GM19240 (cell line): Measurements from ENCODE around the gene DHRS4L2.
"Not testable (repeated sequence)": the region's sequence is repeated elsewhere in the genome, so short reads cannot be mapped to it uniquely, and the experiment has no call there.

Experiments
- DNase-seq: peaks from one replicate; pipeline ENCODE4 v3.0.0; 2011; ENCODE audit warnings: low spot score; ENCODE audit not compliant: insufficient read length

DHRS4L2 gene

GRCh38 chr14:23973178-23973577, 15.6 kb upstream of the DHRS4L2 start:
- not testable (repeated sequence) for DNase-seq

DNA sequence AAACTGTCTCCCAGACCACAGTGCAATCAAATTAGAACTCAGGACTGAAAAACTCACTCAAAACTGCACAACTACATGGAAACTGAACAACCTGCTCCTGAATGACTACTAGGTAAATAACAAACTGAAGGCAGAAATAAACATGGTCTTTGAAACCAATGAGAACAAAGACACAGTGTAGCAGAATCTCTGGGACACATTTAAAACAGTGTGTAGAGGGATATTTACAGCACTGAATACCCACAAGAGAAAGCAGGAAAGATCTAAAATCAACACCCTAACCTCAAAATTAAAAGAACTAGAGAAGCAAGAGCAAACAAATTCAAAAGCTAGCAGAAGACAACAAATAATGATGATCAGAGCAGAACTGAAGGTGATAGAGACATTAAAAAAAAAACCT, 14.7 kb upstream of the DHRS4L2 start:
- not testable (repeated sequence) for DNase-seq

GRCh38 chr14:23977208-23977607, 11.5 kb upstream of the DHRS4L2 start:
- DNase-seq = not testable (repeated sequence)

DNA sequence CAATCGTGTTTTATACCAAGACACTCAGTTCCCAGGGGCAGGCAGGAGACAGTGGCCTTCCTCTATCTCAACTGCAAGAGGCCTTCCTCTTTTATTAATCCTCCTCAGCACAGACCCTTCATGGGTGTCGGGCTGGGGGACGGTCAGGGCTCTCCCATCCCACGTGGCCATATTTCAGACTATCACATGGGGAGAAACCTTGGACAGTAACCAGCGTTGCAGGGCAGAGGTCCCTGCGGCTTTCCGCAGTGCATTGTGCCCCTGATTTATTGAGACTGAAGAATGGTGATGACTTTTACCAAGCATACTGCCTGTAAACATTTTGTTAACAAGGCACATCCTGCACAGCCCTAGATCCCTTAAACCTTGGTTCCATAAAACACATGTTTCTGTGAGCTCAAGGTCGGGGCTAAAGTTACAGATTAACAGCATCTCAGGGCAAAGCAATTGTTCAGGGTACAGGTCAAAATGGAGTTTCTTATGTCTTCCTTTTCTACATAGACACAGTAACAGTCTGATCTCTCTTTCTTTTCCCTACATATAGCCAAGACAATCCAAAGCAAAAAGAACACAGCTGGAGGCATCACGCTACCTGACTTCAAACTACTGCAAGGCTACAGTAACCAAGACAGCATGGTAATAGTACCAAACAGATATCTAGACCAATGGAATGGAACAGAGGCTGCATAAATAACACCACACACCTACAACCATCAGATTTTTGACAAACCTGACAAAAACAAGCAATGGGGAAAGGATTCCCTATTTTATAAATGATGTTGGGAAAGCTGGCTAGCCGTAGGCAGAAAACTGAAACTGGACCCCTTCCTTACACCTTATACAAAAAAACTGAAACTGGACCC, 6.5 kb upstream of the DHRS4L2 start:
- DNase-seq = not testable (repeated sequence)

DNA sequence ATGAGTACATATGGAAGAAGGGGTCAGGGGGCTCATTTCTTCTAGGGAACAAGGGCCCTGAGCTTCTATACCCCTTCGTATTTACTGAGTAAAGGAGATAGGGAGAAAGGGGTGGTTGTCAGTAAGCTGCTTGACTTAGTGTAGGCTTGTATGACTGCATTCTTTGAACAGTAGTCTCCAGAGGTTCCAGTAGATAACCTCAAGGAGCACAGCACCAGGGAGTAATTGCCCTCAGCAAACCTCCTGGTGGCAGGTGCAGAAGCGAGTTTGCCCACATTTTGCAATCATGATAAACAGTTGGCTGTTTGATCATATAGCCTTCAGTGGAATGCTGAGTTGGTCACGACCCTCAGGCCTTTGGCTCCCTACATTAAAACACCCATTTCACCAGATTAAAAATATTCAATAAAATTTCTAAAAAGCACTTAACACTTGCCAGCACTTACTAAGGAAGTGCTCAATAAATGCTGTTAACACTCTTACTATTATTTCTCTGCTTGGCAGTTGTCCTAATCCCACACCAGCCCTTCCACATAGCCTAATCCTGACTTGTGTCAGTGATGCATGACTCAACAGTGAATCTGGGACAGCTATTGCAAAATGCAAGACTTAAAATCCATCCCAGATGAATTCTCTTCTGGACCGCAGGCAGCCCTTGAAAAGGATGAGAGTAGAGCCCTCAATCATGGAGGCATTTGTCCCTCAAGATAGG, 3.7 kb upstream of the DHRS4L2 start:
- no peak for DNase-seq

- not testable (repeated sequence) for DNase-seq
These were observed 514 bp upstream of the DHRS4L2 start for GRCh38 chr14:23988223-23988606.

DNA sequence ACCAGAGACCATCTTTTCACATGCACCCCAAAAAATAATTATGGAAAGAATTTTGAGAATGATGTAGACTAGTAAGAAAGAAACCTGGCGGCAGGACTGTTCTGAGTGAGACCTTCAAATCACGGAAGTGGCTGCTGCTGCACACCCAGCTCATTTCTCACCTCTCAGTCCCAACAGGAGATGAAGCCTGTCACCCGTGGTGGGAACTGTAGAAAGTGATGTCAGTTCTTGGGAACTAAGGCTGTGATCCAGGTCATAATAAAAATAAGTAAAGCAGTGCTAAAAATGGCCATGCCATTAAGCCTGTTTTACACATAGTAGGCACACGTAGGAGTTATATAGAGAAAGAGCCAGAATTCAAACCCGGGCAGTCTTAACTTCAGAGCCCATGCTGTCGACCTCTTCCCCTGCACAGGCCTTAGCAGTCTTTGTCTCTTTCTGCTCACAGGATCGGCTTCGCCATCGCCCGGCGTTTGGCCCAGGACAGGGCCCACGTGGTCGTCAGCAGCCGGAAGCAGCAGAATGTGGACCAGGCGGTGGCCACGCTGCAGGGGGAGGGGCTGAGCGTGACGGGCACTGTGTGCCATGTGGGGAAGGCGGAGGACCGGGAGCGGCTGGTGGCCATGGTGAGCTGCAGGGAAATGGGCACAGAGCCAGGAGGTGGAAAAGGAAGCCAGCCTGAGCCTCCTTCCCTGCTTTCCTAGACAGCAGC, 1.2 kb downstream of the DHRS4L2 start:
- DNase-seq = not testable (repeated sequence)

GRCh38 chr14:23990961-23991360, 2.2 kb downstream of the DHRS4L2 start:
- not testable (repeated sequence) for DNase-seq

GRCh38 chr14:23993042-23993441, 4.3 kb downstream of the DHRS4L2 start:
- not testable (repeated sequence) for DNase-seq

- not testable (repeated sequence) for DNase-seq
These were observed 7.3 kb downstream of the DHRS4L2 start for GRCh38 chr14:23996009-23996408.

GRCh38 chr14:23996825-23997224, 8.1 kb downstream of the DHRS4L2 start:
- DNase-seq = not testable (repeated sequence)

DNA sequence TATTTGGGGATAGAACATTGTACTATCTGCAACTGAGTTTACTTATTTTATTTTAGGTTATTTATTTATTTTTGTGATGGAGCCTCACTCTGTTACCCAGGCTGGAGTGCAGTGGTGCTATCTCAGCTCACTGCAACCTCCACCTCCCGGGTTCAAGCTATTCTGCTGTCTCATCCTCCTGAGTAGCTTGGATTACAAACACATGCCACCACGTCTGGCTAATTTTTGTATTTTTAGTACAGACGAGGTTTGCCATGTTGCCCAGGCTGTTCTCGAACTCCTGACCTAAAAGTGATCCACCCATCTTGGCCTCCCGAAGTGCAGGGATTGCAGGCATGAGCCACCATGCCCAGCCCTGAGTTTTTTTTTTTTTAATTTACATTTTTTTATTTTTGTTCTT, 10.9 kb downstream of the DHRS4L2 start:
- not testable (repeated sequence) for DNase-seq

DNA sequence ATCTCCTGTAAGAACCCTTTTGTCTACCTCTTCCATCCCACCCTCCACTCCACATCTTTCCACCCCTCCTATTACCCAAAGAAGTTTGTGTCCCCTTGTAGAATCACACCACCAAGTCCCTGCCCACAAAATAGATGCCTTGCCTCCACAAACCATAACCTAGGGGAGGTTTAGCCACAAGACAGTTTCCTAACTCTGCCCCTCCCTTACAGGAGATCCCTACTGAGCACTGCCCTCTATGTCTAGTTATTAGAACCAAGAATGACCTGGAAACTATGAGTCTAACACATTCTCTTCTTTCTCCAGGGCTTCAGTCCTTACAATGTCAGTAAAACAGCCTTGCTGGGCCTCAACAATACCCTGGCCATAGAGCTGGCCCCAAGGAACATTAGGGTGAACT, 12.3 kb downstream of the DHRS4L2 start:
- not testable (repeated sequence) for DNase-seq

DNA sequence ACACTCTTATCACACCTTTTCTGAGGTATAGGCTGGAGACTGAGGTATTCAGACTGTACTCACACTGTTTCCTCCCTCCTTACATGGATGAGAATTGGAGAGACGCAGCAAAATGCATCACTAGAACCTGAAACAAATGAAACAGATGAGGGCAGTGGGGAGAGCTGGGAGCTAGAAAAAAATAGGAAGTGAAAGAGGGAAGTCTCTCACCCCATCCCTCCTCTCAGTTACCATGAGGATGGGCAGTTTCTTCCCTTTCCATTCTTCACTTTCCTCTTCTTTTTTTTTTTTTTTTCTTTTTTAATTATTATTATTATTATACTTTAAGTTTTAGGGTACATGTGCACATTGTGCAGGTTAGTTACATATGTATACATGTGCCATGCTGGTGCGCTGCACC, 12.9 kb downstream of the DHRS4L2 start:
- not testable (repeated sequence) for DNase-seq

DNA sequence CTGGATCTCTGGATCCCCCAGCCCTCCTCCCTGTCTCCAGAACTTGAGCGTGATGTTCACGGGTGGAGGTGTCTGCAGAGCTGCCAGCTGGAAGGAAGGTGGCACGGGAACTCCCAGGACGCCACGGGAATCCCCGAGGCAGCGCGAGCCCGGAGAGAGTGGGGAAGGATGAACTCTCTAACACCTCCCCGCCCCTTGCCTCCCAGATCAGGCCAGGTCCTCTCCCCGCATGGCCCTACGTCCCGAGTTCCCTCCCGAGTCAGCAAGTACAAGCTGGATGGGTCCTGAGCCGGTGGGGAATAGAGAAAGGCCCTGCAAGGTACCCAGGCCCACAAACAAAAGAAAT, 17.7 kb downstream of the DHRS4L2 start:
- not testable (repeated sequence) for DNase-seq

DNA sequence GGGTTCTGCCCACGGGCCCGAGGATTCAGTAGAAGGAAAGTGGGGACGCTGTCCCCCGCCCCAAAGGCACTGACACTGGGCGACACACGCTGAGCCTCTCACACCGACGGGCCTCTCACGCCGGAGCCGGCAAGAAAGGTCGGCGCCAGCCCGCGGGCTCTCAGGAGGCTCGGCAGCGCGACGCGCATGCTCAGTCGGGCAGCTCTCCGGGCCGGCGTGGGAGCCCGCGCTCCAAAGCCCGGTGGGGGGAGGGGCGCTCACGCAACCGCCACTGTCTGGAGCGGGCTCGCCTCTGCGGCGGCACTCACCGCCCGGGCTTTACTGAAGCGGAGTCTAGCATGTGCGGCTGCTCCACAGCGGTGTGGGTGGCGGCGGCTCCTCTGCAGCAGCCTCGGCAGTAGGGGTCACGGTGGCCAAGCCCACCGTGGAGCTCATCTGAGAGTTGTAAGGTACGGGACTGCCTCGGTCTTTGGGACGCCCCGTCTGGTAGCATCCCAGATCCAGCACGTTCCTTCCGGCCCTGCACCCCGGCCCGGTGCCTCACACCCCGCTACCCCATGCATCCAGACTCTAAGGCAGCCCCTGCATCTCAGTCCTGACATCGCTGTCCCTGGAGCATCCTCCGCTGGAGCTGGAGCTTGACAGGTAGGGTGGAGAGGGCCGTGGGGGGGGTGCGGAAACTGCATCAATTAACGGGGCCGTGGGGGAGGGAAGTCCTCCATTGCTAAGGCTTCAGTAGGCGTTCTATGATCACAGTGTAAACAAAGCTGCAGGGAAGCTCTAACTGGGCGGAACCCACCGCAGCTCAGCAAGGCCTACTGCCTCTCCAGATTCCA, 18.3 kb downstream of the DHRS4L2 start:
- not testable (repeated sequence) for DNase-seq

- DNase-seq = no peak
These were observed 22.3 kb downstream of the DHRS4L2 start for GRCh38 chr14:24011051-24011450.

GRCh38 chr14:24012726-24013273, 24.1 kb downstream of the DHRS4L2 start:
- DNase-seq = not testable (repeated sequence)

GRCh38 chr14:24013654-24014514, 25.2 kb downstream of the DHRS4L2 start:
- peak; percentile 45 for DNase-seq

- DNase-seq = not testable (repeated sequence)
These were observed 27.0 kb downstream of the DHRS4L2 start for GRCh38 chr14:24015745-24016144.
